Adrenal gland (tissue), 12 donors: ENCODE results near the gene PTPN3. TPM values are rescaled to one million over a fixed set of nuclear protein-coding genes. Genes with fewer than 3 reads are reported as not detected.
"Not testable (repeated sequence)": the region's sequence is repeated elsewhere in the genome, so short reads cannot be mapped to it uniquely, and the experiment has no call there.

ENCODE experiments used
- DNase-seq, 7 donors: peaks; one replicate each; pipeline ENCODE4 v3.0.0-alpha.2; 2019 to 2020
- H3K27ac ChIP-seq, 5 donors: fragments of 200-600 bp; sonication (generic) in 4 of 5; 1 replicate in 3 of 5; 2 replicates in 2 of 5; pipeline versions ENCODE4 v1.5.1 to v1.8.0; 2016 to 2020; ENCODE audit warnings: mild to moderate bottlenecking in 1 of 5
- H3K27me3 ChIP-seq: fragments of 200-600 bp; 2 replicates; pipeline ENCODE4 v1.8.0; 2021
- H3K36me3 ChIP-seq, 2 donors: fragments of 200-600 bp; replicated peaks in 1 of 2; 1 replicate in 1 of 2; 2 replicates in 1 of 2; pipeline versions ENCODE4 v1.5.1 to v1.8.0; 2018 to 2022
- H3K4me1 ChIP-seq, 2 donors: fragments of 200-600 bp; replicated peaks in 1 of 2; 1 replicate in 1 of 2; 2 replicates in 1 of 2; pipeline versions ENCODE4 v1.5.1 to v1.8.0; 2018 to 2021
- H3K4me3 ChIP-seq, 4 donors: fragments of 200-600 bp; sonication (generic) in 3 of 4; one replicate each; pipeline ENCODE4 v1.5.1; 2016 to 2018
- H3K9me3 ChIP-seq, 3 donors: fragments of 200-600 bp; sonication (generic) in 1 of 3; replicated peaks in 1 of 3; 1 replicate in 2 of 3; 2 replicates in 1 of 3; pipeline versions ENCODE4 v1.5.1 to v1.8.0; 2016 to 2021
- CTCF ChIP-seq, 6 experiments: fragments of 450-650 bp in 4 of 6; fragments of 200-600 bp in 2 of 6; sonication (generic) in 1 of 6; IDR thresholded peaks; 1 replicate in 5 of 6; 2 replicates in 1 of 6; pipeline versions ENCODE4 v1.5.1 to v1.8.0; 2016 to 2021; ENCODE audit warnings: antibody characterized with exemption in 6 of 6, mild to moderate bottlenecking in 2 of 6, moderate library complexity in 1 of 6
- POLR2A ChIP-seq, 2 donors: fragments of 450-650 bp; IDR thresholded peaks; one replicate each; pipeline ENCODE4 v1.6.1; 2017; ENCODE audit warnings: antibody characterized with exemption in 2 of 2, mild to moderate bottlenecking in 2 of 2, moderate library complexity in 1 of 2
- WGBS, 4 donors: extraction: QIAGEN DNeasy Blood & Tissue Kit in 2 of 4; methylation state at CpG; one replicate each; pipeline versions ENCODE4 v1.1.5 to v1.1.7; 2013 to 2017; 5-methylcytosine and 5-hydroxymethylcytosine counted together
- intact Hi-C, 2 donors: fragments of 100-400 bp; cut with DNase I; formaldehyde crosslinking; loops; one replicate each; pipeline versions ENCODE4 v1.14.1 to v1.15.0; 2022 to 2023
- polyA plus RNA-seq, 3 donors: library from polyadenylated mRNA; stranded (reverse); fragments of 200-250 nt in 2 of 3; fragments of 350-450 nt in 1 of 3; fragmentation: Illumina TruSeq in 1 of 3; extraction: RNeasy Lipid Tissue Mini Kit (QIAGEN cat#74804) in 1 of 3; gene quantifications; one replicate each; pipeline ENCODE4 v1.2.3, GENCODE V29; 2013 to 2014
- total RNA-seq, 9 donors: library from RNA; depleted of rRNA in 4 of 9; stranded (reverse); fragments of >200 nt in 4 of 9; fragments of 120-200 nt in 1 of 9; fragmentation: NEBNext Ultra II Directional in 1 of 9; extraction: Animal tissue kit (Norgen Biotek cat#: 25700) in 1 of 9; gene quantifications; one replicate each; pipeline versions ENCODE4 v1.1.0 to v1.2.4, GENCODE V29; 2013 to 2023
- donor health status: healthy with polysubstance abuse.
- donor health status: Bipolar disorder and iron deficiency.
- donor health status: DM: yes; HTN: yes; CAD: no.
- donor health status: DM: no; HTN: no; CAD: no.
- donor health status: DM: no; HTN: no; CAD: no.
- donor health status: DM: yes; HTN: yes; CAD: no.

PTPN3 gene
- total and polyA plus RNA-seq, 12 donors: 1.6 to 6.1 (median 3.0) TPM

DNA sequence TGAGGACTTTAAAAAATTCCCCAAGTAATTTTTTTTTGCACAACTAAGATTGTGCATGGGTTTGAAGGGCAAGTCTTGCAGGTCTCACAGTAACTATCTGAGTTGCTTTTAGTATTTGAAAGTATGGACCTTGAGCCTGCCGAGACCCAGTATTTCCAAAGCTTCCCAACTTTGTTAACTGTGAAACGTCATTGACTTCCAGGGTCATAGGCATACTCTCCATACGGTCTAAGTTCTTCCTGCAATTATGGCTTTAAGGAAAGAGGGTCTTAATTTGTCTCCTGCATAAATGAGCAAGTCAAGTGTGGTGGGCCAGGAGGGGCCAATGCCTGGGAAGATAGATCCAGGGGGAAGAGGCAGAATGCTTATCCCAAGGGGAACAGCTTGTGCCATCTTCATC is 153.2 kb downstream of the PTPN3 start:
- Histone ChIP-seq H3K36me3 (no peaks in the 10 kb centered on the region), H3K9me3 (no peaks in the 10 kb centered on the region), H3K4me3 (no peak overlapping the region), H3K27me3 (no peaks in the 10 kb centered on the region), H3K4me1 (peaks cover 0 to 4% of the 10 kb centered on the region in 2 donors), H3K27ac (no peak overlapping the region)
- no peak for TF ChIP-seq CTCF (IDR thresholded peaks at IDR 0.05)
- intact Hi-C loops: no loop called here
- WGBS, 4 donors: 47 to 80% (median 76%) methylated on average over 3 of the region's 3 CpGs
- no peak for DNase-seq

DNA sequence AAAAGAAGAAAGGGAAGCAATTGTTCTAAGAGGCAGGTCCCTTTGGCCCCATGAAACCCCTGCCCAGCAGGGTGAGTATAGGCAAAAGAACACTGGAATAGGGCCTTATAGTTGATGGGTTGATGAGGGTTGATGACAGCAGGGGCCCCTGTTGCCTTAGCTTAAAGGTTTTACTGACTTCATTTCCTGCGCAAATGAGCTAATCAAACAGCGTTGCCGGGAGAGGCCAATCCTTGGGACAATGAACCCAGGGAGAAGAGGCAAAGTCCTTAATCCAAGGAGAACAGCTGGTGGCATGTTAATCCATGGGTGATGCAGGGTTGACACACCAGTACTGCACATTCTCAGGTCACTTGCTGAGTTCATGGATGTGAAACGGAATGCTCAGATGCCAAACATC is 155.2 kb downstream of the PTPN3 start:
- Histone ChIP-seq H3K36me3 (no peaks in the 10 kb centered on the region), H3K27me3 (no peaks in the 10 kb centered on the region), H3K27ac (no peak overlapping the region), H3K4me3 (no peak overlapping the region), H3K4me1 (no peaks in the 10 kb centered on the region), H3K9me3 (no peaks in the 10 kb centered on the region)
- intact Hi-C loops: no loop called here
- 91 to 93% (median 92%) methylated on average over 4 of the region's 4 CpGs for WGBS, 4 donors
- no peak for DNase-seq
- no peak for TF ChIP-seq CTCF (IDR thresholded peaks at IDR 0.05)
- TF ChIP-seq POLR2A (IDR thresholded peaks at IDR 0.05): no peak

DNA sequence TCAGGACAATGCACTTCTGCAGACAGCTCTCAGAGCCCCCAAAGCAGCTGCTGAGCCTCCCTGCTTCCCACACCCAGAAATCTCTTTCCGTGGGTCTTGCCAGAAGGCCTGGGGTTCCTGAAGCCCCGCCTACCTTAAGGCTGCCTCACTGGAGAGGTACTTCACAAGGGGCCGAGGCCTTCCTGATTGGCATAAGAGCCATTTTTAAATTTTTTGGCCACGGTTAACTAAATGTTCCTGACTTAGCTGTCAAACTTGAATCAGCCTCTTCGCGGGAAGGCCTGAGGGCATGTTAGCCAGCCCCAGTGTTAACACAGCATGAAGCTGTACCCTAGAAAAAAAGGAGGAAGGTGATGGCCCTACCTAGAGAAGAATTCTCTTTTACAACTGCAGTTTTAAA is 156.5 kb downstream of the PTPN3 start:
- no peaks in the 10 kb centered on the region for H3K4me1 ChIP-seq
- WGBS, 4 donors: 60 to 89% (median 66%) methylated on average over 6 of the region's 6 CpGs
- no peak overlapping the region for H3K27ac ChIP-seq
- no peak overlapping the region for H3K4me3 ChIP-seq
- no peak for TF ChIP-seq CTCF (IDR thresholded peaks at IDR 0.05)
- TF ChIP-seq POLR2A (IDR thresholded peaks at IDR 0.05): no peak
- H3K36me3 ChIP-seq: no peaks in the 10 kb centered on the region
- no peaks in the 10 kb centered on the region for H3K27me3 ChIP-seq
- H3K9me3 ChIP-seq: no peaks in the 10 kb centered on the region
- DNase-seq: no peak
- intact Hi-C loops: no loop called here

DNA sequence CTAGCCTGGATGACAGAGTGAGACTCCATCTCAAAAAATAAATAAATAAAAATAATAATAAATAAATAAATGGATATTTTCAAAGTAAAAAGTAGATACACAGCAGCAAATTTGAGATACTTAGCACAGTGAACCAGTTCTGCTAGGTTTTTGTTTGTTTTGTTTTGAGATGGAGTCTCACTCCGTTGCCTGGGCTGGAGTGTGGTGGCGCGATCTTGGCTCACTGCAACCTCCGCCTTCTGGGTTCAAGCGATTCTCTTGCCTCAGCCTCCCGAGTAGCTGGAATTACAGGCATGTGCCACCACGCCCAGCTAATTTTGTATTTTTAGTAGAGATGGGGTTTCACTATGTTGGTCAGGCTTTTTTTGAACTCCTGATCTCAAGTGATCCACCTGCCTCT is 157.1 kb downstream of the PTPN3 start:
- intact Hi-C loops, H3K9me3 ChIP-seq, H3K4me3 ChIP-seq, H3K4me1 ChIP-seq, H3K36me3 ChIP-seq, DNase-seq, H3K27ac ChIP-seq, H3K27me3 ChIP-seq: not testable (repeated sequence)
- WGBS, 4 donors: 91 to 95% (median 93%) methylated on average over 7 of the region's 7 CpGs

DNA sequence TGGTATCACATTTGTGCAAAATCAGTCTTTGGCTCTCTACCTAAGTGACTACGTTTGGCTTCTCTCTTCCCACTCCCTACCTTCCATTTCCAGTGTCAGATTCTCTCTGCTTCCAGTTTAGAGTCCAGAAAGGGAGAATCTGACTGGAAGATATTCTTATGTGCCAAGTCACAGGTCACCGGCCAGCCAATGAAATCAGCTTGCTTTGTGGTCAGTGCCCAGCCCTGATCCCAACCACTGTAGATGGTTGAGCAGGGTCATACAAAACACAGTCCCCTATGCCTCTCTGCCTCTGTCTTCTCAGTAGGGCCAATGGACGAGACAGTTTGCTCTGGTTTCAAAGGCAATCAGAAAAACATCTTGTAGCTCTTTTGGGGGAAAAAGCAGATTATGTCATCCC is 161.7 kb downstream of the PTPN3 start:
- no peak for DNase-seq
- intact Hi-C loops: no loop called here

More for the DNA sequence above, 161.7 kb downstream of the PTPN3 start:
- Histone ChIP-seq H3K36me3 (no peaks in the 10 kb centered on the region), H3K27ac (no peak overlapping the region), H3K9me3 (no peaks in the 10 kb centered on the region), H3K4me3 (no peak overlapping the region), H3K27me3 (no peaks in the 10 kb centered on the region), H3K4me1 (peaks cover 3 to 4% of the 10 kb centered on the region in 2 donors)
- no peak for TF ChIP-seq CTCF (IDR thresholded peaks at IDR 0.05)
- no peak for TF ChIP-seq POLR2A (IDR thresholded peaks at IDR 0.05)
- WGBS, 4 donors: 72 to 93% (median 87%) methylated on average over 2 to 3 of the region's 3 CpGs
